Fibroblast of villous mesenchyme (primary cell): ENCODE measurements around the gene ANOS1. TPM values are rescaled to one million over a fixed set of nuclear protein-coding genes. Genes with fewer than 3 reads are reported as not detected.
A peak's percentile ranks its signal among the peaks of the same experiment; 100 is the strongest.
"Not testable (repeated sequence)": the region's sequence is repeated elsewhere in the genome, so short reads cannot be mapped to it uniquely, and the experiment has no call there.

Source experiments
- DNase-seq: peaks from one replicate; pipeline ENCODE4 v3.0.0-alpha.2; 2010; ENCODE audit warnings: low read depth
- H3K4me3 ChIP-seq: 2 replicates; pipeline ENCODE4 v1.5.1; 2011; ENCODE audit warnings: low read depth, mild to moderate bottlenecking, low read length
- total RNA-seq: library from RNA; depleted of rRNA; stranded (reverse); fragments of >200 nt; gene quantifications from 2 replicates; pipeline ENCODE4 v1.2.3, GENCODE V29; 2012
- TF ChIP-seq, protein P1 (sequence below): IDR thresholded peaks from 2 replicates; pipeline ENCODE4 v1.5.1; 2012; ENCODE audit warnings: low read depth, mild to moderate bottlenecking, low read length; ENCODE audit not compliant: insufficient read depth

ANOS1 gene, protein sequence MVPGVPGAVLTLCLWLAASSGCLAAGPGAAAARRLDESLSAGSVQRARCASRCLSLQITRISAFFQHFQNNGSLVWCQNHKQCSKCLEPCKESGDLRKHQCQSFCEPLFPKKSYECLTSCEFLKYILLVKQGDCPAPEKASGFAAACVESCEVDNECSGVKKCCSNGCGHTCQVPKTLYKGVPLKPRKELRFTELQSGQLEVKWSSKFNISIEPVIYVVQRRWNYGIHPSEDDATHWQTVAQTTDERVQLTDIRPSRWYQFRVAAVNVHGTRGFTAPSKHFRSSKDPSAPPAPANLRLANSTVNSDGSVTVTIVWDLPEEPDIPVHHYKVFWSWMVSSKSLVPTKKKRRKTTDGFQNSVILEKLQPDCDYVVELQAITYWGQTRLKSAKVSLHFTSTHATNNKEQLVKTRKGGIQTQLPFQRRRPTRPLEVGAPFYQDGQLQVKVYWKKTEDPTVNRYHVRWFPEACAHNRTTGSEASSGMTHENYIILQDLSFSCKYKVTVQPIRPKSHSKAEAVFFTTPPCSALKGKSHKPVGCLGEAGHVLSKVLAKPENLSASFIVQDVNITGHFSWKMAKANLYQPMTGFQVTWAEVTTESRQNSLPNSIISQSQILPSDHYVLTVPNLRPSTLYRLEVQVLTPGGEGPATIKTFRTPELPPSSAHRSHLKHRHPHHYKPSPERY
- total RNA-seq: 1.7 and 1.9 TPM in 2 replicates

DNA sequence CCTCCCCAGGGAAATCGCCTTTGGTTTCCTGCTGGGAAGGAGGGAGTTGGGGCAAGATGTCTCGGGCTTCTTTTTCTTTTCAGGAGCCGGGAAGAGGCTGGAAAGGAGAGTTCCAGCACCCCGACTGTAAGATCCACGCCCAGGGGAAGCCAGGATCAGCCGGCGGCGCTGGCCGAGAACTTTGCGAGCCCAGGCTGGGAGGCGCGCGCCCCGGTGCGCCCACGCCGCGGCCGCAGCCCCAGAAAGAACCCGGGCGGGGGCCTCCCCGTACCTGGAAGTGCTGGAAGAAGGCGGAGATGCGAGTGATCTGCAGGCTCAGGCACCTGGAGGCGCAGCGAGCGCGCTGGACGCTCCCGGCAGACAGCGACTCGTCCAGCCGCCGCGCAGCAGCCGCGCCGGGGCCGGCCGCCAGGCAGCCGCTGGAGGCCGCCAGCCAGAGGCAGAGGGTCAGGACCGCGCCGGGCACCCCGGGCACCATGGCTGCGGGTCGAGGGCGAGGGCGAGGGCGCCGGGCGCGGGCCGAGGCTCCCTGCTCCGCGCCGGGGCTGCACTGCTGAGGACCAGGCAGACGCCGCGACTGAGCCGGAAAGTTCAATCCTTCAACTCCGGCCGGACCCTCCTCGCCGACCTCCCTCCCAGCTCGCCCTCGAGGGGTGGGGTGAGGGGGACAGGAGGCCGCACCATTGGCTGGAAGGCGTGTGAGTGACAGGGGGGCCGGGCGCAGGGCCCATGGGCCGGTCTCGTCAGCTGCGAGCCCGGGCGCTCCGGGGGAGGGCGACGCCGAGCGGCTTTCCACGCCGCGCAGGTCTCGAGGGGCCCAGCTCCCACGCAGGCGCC, at the start of gene ANOS1:
ANOS1 (minus strand) TSS at position 579 of the 837 bp plus-strand sequence; CDS start at position 478, 101 bp downstream.
- peak; percentile 12 for DNase-seq
- H3K4me3 ChIP-seq: peak within 1 kb of the TSS; percentile 34
- TF ChIP-seq, protein P1, sequence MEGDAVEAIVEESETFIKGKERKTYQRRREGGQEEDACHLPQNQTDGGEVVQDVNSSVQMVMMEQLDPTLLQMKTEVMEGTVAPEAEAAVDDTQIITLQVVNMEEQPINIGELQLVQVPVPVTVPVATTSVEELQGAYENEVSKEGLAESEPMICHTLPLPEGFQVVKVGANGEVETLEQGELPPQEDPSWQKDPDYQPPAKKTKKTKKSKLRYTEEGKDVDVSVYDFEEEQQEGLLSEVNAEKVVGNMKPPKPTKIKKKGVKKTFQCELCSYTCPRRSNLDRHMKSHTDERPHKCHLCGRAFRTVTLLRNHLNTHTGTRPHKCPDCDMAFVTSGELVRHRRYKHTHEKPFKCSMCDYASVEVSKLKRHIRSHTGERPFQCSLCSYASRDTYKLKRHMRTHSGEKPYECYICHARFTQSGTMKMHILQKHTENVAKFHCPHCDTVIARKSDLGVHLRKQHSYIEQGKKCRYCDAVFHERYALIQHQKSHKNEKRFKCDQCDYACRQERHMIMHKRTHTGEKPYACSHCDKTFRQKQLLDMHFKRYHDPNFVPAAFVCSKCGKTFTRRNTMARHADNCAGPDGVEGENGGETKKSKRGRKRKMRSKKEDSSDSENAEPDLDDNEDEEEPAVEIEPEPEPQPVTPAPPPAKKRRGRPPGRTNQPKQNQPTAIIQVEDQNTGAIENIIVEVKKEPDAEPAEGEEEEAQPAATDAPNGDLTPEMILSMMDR: no peak

DNA sequence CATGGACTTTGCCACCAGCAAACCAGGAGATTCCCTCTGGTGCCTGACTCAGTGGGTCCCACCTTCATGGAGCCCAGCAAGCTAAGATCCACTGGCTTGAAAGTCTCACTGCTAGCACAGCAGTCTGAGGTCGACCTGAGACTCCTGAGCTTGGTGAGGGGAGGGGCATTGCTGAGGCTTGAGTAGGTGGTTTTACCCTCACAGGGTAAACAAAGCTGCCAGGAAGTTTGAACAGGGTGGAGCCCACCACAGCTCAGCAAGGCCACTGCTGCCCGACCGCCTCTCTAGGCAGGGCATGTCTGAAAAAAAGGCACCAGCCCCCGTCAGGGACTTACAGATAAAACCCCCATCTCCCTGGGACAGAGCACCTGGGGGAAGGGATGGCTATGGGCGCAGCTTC, 41.2 kb upstream of the ANOS1 start:
- DNase-seq: no peak
- TF ChIP-seq, protein P1: no peak
- H3K4me3 ChIP-seq: no peak overlapping the region

DNA sequence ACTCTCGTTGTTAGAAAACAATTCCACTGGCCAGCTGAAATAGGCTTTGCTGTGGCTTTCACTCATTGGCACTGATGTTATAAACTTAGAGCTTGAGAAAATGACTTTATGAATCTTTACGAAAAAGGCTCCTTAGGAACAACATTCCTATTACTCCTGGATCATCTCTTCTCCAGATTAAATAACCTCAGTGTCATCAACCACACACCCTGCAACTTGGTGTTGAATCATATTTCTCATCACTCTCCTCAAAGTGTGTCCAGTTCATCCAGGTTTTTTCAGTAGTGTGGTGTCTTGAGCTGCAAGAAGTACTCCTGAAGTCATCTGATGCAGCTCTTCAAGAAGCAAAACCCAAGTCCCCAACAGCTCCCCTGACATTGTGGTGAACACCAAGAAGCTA, 28.1 kb upstream of the ANOS1 start:
- TF ChIP-seq, protein P1: no peak
- H3K4me3 ChIP-seq: no peak overlapping the region
- DNase-seq: no peak

DNA sequence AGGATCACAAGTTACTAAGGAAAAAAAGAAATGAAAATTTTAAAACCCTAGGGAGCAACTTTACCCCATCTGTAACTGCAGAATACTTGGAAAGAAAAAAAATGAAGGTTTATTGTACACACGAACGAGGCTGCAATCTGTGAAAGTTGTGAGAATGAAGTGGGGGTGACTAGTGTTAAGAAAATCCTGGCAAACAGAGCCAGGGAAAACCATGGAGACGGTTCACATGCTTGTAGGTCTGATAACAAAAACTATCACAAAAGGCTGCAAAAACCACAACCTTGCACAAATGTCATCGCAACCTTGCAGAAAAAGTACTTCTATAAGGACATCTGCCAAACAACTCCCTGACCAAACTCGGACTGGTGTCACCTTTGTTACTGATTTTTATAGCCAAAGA, 26.8 kb upstream of the ANOS1 start:
- not testable (repeated sequence) for H3K4me3 ChIP-seq
- peak; percentile 8 for DNase-seq

DNA sequence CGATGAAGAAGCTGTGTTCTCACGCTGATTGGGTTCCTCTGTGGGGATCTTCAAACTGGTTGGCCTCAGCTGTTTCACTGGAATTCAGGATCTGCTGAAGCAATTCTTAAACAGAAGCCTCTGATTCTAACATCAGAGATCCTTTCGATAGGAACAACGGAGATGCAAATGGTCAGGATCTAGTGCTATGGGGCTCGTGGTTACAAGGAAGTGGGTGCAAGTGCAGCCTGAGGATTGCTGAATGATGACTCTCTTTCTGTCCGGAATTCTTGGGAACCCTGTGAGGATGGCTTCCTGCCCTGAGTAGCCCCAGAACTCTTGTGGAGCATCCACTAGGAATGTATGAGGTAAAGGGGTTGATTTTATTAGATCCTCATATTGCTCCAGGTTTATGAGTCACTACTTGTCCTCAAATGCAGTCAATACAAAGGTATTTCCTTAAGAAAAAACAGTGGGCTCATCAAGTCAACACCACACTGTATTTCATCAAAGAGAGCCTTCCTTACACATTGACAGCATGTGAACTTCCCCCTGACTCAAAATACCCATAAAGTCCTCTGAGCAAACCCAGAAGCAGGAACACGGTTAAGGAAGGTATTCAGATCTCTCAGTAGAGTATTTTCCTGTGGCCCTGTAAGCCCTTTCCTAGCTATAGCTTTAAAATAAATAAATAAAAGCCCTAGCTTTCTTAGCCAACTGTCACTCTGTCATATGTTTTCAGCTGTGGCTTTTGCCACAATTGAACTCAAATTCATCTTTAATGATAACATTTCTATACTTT, 25.9 kb upstream of the ANOS1 start:
- not testable (repeated sequence) for H3K4me3 ChIP-seq
- peak; percentile 23 for DNase-seq

DNA sequence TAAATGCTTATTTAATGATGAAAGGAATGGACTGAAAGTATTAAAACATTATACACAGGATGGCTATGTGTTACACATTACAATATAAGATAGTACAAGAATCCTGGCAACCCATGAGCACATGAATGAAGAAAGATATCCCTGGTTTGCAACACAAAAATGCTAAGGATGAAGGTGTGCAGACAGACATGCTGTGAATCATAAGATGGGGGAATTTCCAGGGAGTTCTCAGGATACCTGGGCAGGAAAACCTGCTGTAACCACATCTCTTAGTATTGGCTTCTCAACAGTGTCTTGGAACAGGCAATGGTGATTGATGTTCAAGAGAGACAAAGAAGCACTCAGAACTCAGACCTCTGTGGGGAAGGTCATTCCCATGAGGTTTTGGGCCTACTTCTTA, 23.9 kb upstream of the ANOS1 start:
- H3K4me3 ChIP-seq: no peak overlapping the region
- no peak for DNase-seq
- TF ChIP-seq, protein P1: no peak

DNA sequence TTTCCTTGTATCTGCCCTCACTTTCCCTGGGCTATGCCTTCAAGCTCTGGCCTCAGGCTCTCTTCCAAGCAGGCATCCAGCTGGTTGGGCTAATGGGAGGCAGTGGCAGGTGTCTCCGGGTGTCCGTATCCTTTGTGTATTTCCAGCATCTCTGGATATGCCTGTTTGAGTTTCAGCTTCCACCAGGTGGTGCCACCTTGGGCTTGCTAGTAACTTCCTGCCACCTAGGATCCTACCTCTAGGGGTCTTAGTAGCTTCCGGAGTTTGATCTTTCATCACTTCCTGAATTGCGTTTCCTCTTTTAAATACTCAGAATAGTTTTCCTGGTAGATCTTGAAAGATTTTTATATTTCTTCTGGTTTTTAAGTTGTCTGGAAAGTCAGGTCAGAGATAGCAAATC, 23.2 kb upstream of the ANOS1 start:
- no peak for DNase-seq
- no peak overlapping the region for H3K4me3 ChIP-seq
- TF ChIP-seq, protein P1: no peak
